Naive B cell (primary cell): Measurements from ENCODE around the gene GSTM1. TPM values are rescaled to one million over a fixed set of nuclear protein-coding genes. Genes with fewer than 3 reads are reported as not detected.
A peak's percentile ranks its signal among the peaks of the same experiment; 100 is the strongest.
"Not testable (repeated sequence)": the region's sequence is repeated elsewhere in the genome, so short reads cannot be mapped to it uniquely, and the experiment has no call there.

Experiments used
- ATAC-seq, 2 donors: fragments of 150-1000 bp; cut with Tn5 transposase; 2 replicates each; pipeline ENCODE4 v1.10.0; 2021; ENCODE audit warnings: low read depth in 2 of 2, mild to moderate bottlenecking in 2 of 2, moderate library complexity in 2 of 2
- DNase-seq: peaks from one replicate; pipeline ENCODE4 v3.0.0; 2022
- H3K27ac Mint-ChIP-seq, 6 donors: one replicate each; pipeline ENCODE4 v1.8.0; 2020 to 2022; ENCODE audit warnings: mild to moderate bottlenecking in 6 of 6, mixed read lengths in 6 of 6, moderate library complexity in 5 of 6, inconsistent platforms in 2 of 6
- H3K27me3 Mint-ChIP-seq, 3 donors: one replicate each; pipeline ENCODE4 v1.8.0; 2021 to 2022; ENCODE audit warnings: mixed read lengths in 3 of 3, mild to moderate bottlenecking in 1 of 3
- H3K36me3 Mint-ChIP-seq, 2 donors: one replicate each; pipeline ENCODE4 v1.8.0; 2020 to 2022; ENCODE audit warnings: mixed read lengths in 2 of 2, inconsistent platforms in 1 of 2, mild to moderate bottlenecking in 1 of 2
- H3K4me1 Mint-ChIP-seq, 3 donors: one replicate each; pipeline ENCODE4 v1.8.0; 2020 to 2022; ENCODE audit warnings: mixed read lengths in 3 of 3, inconsistent platforms in 1 of 3, mild to moderate bottlenecking in 1 of 3, moderate library complexity in 1 of 3
- H3K4me3 Mint-ChIP-seq, 8 donors: one replicate each; pipeline ENCODE4 v1.8.0; 2020 to 2022; ENCODE audit warnings: mild to moderate bottlenecking in 8 of 8, mixed read lengths in 8 of 8, moderate library complexity in 8 of 8, inconsistent platforms in 2 of 8
- H3K9me3 Mint-ChIP-seq, 7 donors: one replicate each; pipeline ENCODE4 v1.8.0; 2020 to 2022; ENCODE audit warnings: mixed read lengths in 7 of 7, mild to moderate bottlenecking in 5 of 7, inconsistent platforms in 2 of 7, moderate library complexity in 1 of 7
- polyA plus RNA-seq, 6 donors: library from polyadenylated mRNA; unstranded; fragments of 300-500 nt; fragmentation: Illumina TruSeq; gene quantifications; one replicate each; pipeline ENCODE4 v1.2.3, GENCODE V29; 2021; ENCODE audit warnings: low read depth in 6 of 6

GSTM1 gene
- polyA plus RNA-seq, 6 donors from 2014 or later, result 36.6 to 90.7 (median 46.5) TPM; not detected in 2

GRCh38 chr1:109668123-109668775 is 19.4 kb upstream of the GSTM1 start:
- Mint-ChIP-seq H3K4me1 (peaks cover 14 to 22% (median 18%) of the 10 kb centered on the region in 3 donors), H3K4me3 (peak overlapping the region; percentile 60 to 89 (median 82)), H3K27ac (peak overlapping the region in 1 of 6 donors; percentile 48), H3K27me3 (no peaks in the 10 kb centered on the region), H3K36me3 (no peaks in the 10 kb centered on the region), H3K9me3 (peaks cover 0 to 3% (median 0%) of the 10 kb centered on the region in 7 donors)
- peak; percentile 61 to 63 for ATAC-seq
- DNase-seq, result no peak

DNA sequence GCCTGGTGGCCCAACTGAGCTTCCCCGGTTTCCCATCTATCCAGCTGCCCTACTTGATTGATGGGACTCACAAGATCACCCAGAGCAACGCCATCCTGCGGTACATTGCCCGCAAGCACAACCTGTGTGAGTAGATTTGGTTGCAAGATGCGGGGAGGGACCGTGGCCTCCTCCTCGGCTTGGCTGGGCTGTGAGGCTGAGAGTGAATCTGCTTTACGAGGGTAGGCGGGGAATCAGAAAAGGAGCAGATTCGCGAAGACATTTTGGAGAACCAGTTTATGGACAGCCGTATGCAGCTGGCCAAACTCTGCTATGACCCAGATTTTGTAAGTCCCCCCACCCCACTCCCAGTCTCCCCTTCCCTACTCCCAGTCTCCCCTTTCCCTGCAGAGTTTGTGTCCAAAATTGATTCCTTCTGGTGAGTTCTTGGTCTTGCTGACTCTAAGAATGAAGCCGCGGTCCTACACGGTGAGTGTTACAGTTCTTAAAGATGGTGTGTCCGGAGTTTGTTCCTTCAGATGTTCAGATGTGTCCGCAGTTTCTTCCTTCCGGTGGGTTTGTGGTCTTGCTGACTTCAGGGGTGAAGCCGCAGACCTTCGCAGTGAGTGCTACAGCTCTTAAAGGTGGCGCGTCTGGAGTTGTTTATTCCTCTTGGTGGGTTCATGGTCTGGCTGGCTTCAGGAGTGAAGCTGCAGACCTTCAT is 18.2 kb upstream of the GSTM1 start:
- peaks cover 14 to 22% (median 18%) of the 10 kb centered on the region in 3 donors for H3K4me1 Mint-ChIP-seq
- no peak for ATAC-seq
- H3K27ac Mint-ChIP-seq, result peak overlapping the region in 2 of 6 donors; percentile 27 to 94
- no peaks in the 10 kb centered on the region for H3K36me3 Mint-ChIP-seq
- H3K27me3 Mint-ChIP-seq, result no peaks in the 10 kb centered on the region
- peak overlapping the region; percentile 10 to 85 (median 66) for H3K4me3 Mint-ChIP-seq
- H3K9me3 Mint-ChIP-seq, result peaks cover 0 to 3% (median 0%) of the 10 kb centered on the region in 7 donors
- DNase-seq, result no peak

DNA sequence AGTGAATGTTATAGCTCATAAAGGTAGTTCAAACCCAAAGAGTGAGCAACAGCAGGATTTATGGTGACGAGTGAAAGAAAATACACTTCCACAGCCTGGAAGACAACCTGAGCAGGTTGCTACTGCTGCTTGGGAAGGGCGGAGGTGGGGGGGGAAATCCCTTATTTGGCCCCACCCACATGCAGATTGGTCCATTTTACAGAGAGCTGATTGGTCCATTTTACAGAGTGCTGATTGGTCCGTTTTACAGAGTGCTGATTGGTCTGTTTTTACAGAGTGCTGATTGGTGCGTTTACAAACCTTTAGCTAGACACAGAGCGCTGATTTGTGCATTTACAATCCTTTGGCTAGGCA is 17.7 kb upstream of the GSTM1 start:
- Mint-ChIP-seq H3K4me1 (peaks cover 14 to 22% (median 18%) of the 10 kb centered on the region in 3 donors), H3K4me3 (peak overlapping the region in 7 of 8 donors; percentile 51 to 85 (median 69)), H3K27ac (peak overlapping the region in 3 of 6 donors; percentile 27 to 94 (median 32))
- not testable (repeated sequence) for ATAC-seq, H3K36me3 Mint-ChIP-seq, H3K27me3 Mint-ChIP-seq, H3K9me3 Mint-ChIP-seq, DNase-seq

DNA sequence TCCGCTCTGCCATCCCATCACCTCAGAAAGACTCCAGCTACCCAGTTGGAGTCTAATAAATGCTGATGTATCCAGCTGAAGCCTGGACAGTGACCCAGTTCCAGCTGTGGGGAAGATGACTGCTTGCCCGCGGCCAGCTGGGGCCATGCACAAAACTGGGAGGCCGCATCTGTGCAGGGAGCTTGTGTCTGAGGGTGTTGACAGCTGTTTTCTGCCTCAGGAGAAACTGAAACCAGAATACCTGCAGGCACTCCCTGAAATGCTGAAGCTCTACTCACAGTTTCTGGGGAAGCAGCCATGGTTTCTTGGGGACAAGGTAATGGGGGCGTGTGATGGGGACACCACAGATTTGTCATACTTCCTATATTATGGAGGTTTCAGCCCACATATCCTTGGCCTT is 16.6 kb upstream of the GSTM1 start:
- H3K4me3 Mint-ChIP-seq, result peak overlapping the region in 1 of 8 donors; percentile 15

GRCh38 chr1:109673861-109674260 is 13.8 kb upstream of the GSTM1 start:
- not testable (repeated sequence) for H3K27ac Mint-ChIP-seq, H3K4me3 Mint-ChIP-seq, H3K4me1 Mint-ChIP-seq, H3K36me3 Mint-ChIP-seq, DNase-seq, H3K9me3 Mint-ChIP-seq, H3K27me3 Mint-ChIP-seq, ATAC-seq

More for the DNA sequence above, 16.6 kb upstream of the GSTM1 start:
- ATAC-seq (no peak), DNase-seq (no peak)
- H3K9me3 Mint-ChIP-seq, result peaks cover 0 to 3% (median 0%) of the 10 kb centered on the region in 7 donors
- H3K4me1 Mint-ChIP-seq, result peaks cover 14 to 22% (median 18%) of the 10 kb centered on the region in 3 donors
- no peaks in the 10 kb centered on the region for H3K27me3 Mint-ChIP-seq
- H3K36me3 Mint-ChIP-seq, result no peaks in the 10 kb centered on the region
- no peak overlapping the region for H3K27ac Mint-ChIP-seq

- not testable (repeated sequence) for H3K9me3 Mint-ChIP-seq, H3K4me1 Mint-ChIP-seq, H3K36me3 Mint-ChIP-seq, H3K4me3 Mint-ChIP-seq, DNase-seq, ATAC-seq, H3K27me3 Mint-ChIP-seq
- H3K27ac Mint-ChIP-seq, result peak overlapping the region in 1 of 6 donors; percentile 63
Observed at GRCh38 chr1:109676683-109677381, 10.8 kb upstream of the GSTM1 start.

GRCh38 chr1:109677459-109677858 is 10.2 kb upstream of the GSTM1 start:
- ATAC-seq (no peak), DNase-seq (no peak)
- Mint-ChIP-seq H3K27me3 (no peaks in the 10 kb centered on the region), H3K4me3 (peak overlapping the region in 1 of 8 donors; percentile 42), H3K9me3 (no peaks in the 10 kb centered on the region), H3K4me1 (no peaks in the 10 kb centered on the region), H3K27ac (peak overlapping the region in 1 of 6 donors; percentile 63), H3K36me3 (no peaks in the 10 kb centered on the region)

GRCh38 chr1:109678637-109679036 is 9.0 kb upstream of the GSTM1 start:
- not testable (repeated sequence) for H3K27ac Mint-ChIP-seq, H3K4me3 Mint-ChIP-seq, ATAC-seq, H3K4me1 Mint-ChIP-seq, H3K27me3 Mint-ChIP-seq, DNase-seq, H3K9me3 Mint-ChIP-seq, H3K36me3 Mint-ChIP-seq

GRCh38 chr1:109684777-109685176 is 2.8 kb upstream of the GSTM1 start:
- not testable (repeated sequence) for H3K27me3 Mint-ChIP-seq, H3K27ac Mint-ChIP-seq, H3K36me3 Mint-ChIP-seq, DNase-seq, ATAC-seq, H3K4me1 Mint-ChIP-seq, H3K9me3 Mint-ChIP-seq, H3K4me3 Mint-ChIP-seq

GRCh38 chr1:109685399-109685798 is 2.2 kb upstream of the GSTM1 start:
- H3K9me3 Mint-ChIP-seq, ATAC-seq, H3K4me1 Mint-ChIP-seq, DNase-seq, H3K27me3 Mint-ChIP-seq, H3K27ac Mint-ChIP-seq, H3K4me3 Mint-ChIP-seq, H3K36me3 Mint-ChIP-seq: not testable (repeated sequence)

GRCh38 chr1:109685890-109686289 is 1.7 kb upstream of the GSTM1 start:
- not testable (repeated sequence) for ATAC-seq, H3K36me3 Mint-ChIP-seq, H3K9me3 Mint-ChIP-seq, H3K27me3 Mint-ChIP-seq, H3K4me1 Mint-ChIP-seq, DNase-seq, H3K27ac Mint-ChIP-seq
- peak overlapping the region in 1 of 8 donors; percentile 90 for H3K4me3 Mint-ChIP-seq

DNA sequence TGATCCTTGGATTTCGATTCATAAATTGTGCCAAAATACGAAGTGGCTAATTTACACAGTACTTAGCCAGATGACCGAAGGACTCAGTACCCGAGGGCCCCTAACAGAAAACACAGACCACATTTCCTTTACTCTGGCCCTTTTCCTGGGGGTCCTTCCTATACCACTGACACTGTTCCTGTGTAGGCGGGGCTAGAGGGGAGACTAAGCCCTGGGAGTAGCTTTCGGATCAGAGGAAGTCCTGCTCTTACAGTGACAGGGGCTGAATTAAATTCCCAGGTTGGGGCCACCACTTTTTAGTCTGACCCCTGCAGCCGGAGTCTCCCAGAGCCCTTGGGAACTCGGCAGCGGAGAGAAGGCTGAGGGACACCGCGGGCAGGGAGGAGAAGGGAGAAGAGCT is 508 bp upstream of the GSTM1 start:
- H3K9me3 Mint-ChIP-seq, H3K36me3 Mint-ChIP-seq, H3K4me1 Mint-ChIP-seq, H3K27me3 Mint-ChIP-seq, DNase-seq: not testable (repeated sequence)
- peak overlapping the region in 6 of 8 donors; percentile 80 to 93 (median 90) for H3K4me3 Mint-ChIP-seq
- H3K27ac Mint-ChIP-seq, result peak overlapping the region in 3 of 6 donors; percentile 62 to 82 (median 70)
- ATAC-seq, result peak in 1 of 2 donors; percentile 11

- Mint-ChIP-seq H3K27ac (peak overlapping the region in 1 of 6 donors; percentile 85), H3K4me3 (peak overlapping the region in 5 of 8 donors; percentile 25 to 90 (median 30)), H3K4me1 (peaks cover 0 to 6% (median 0%) of the 10 kb centered on the region in 3 donors), H3K9me3 (peaks cover 0 to 3% (median 0%) of the 10 kb centered on the region in 7 donors), H3K36me3 (no peaks in the 10 kb centered on the region), H3K27me3 (no peaks in the 10 kb centered on the region)
- no peak for DNase-seq
- ATAC-seq, result no peak
Observed at GRCh38 chr1:109689844-109690405, 2.3 kb downstream of the GSTM1 start.
